ENCODE results near the gene TTYH3.

DNA sequence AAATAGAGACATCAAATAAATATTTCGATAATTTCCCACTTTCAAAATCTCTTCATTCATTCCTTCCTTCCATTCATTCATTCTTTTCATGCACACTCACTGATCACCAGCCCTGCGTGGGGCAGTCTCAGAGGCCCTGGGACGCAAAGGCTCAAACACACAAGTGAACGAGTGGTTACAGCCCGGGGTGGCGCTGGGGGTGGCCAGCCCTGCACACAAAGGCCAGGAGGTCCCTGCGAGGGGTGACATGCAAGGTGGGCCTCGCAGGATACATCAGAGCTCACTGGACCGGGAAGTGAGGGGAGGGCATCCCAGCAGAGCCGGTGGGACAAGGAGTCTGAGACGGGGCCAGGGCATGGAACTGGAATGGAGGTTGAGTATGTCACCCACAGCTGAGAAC is 29.9 kb upstream of the TTYH3 start:
- TF ChIP-seq, protein P1, sequence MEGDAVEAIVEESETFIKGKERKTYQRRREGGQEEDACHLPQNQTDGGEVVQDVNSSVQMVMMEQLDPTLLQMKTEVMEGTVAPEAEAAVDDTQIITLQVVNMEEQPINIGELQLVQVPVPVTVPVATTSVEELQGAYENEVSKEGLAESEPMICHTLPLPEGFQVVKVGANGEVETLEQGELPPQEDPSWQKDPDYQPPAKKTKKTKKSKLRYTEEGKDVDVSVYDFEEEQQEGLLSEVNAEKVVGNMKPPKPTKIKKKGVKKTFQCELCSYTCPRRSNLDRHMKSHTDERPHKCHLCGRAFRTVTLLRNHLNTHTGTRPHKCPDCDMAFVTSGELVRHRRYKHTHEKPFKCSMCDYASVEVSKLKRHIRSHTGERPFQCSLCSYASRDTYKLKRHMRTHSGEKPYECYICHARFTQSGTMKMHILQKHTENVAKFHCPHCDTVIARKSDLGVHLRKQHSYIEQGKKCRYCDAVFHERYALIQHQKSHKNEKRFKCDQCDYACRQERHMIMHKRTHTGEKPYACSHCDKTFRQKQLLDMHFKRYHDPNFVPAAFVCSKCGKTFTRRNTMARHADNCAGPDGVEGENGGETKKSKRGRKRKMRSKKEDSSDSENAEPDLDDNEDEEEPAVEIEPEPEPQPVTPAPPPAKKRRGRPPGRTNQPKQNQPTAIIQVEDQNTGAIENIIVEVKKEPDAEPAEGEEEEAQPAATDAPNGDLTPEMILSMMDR (IDR thresholded peaks at IDR 0.05), result no peak
- no peak for TF ChIP-seq POLR2A (IDR thresholded peaks at IDR 0.05)
